ENCODE measurements around the gene MAP3K20.
"Not testable (repeated sequence)": the region's sequence is repeated elsewhere in the genome, so short reads cannot be mapped to it uniquely, and the experiment has no call there.

The MAP3K20 gene

DNA sequence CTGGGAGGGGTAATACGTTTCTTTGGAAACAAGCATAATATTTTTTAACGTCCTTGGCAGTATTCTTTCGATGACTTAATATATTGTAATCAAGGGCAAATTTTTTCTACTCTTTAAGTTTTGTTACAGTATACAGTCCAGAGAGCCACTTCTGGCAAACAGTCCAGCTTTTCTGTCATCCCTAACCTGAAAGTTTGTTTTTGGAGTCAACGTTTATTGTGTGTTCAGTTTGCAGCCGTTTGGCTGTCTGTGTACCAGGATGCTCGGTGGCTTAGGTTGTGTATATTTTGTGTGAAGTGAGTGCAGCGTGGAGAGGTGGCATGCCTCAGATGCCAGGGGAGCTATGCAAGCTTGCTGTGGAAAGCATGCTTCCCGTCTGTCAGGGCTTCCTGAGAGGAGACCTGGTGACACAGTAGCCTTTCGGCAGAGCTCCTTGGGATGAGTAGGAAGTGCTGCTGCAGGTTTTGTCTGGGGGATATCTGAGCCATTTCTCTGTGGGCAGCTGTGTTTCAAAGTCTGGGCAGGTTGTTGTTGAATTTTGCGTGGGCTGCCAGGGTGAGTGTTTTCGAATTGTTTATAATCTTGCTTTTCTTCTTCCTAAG, 14.7 kb downstream of the MAP3K20 start:
- Mint-ChIP-seq H3K27ac (no peak overlapping the region), H3K4me1 (ENCODE audit: low read depth) (no peaks in the 10 kb centered on the region), H3K27me3 (peaks cover 20% of the 10 kb centered on the region), H3K4me3 (no peak overlapping the region), H3K36me3 (ENCODE audit: low read depth) (peaks cover 7% of the 10 kb centered on the region), H3K9me3 (no peaks in the 10 kb centered on the region)

DNA sequence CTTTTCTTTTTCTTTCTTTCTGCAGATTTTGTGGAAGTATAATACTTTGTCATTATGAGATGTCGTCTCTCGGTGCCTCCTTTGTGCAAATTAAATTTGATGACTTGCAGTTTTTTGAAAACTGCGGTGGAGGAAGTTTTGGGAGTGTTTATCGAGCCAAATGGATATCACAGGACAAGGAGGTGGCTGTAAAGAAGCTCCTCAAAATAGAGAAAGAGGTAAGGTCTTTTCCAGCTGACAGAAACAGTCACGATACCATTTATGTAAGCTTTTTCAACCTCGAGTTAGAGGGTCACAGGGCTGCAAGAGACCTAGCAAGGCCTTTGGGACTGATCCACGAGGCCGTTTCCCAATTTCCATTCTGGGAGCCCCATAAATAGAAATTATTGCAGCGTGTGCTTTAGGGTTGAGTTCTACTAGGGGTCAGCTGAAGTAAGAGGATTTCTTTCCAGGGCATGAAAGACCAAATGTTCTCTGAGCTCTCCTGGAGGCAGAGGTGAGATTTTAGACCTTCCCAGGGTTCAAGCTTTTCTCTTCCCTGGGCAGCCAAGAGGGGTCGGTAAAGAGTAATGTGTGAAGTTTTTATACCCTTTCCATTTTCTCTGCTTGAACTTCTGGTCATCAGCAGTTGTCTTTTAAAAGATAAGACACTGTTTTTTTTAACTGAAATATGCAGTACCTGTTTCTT, 15.5 kb downstream of the MAP3K20 start:
- Mint-ChIP-seq H3K4me1 (ENCODE audit: low read depth) (no peaks in the 10 kb centered on the region), H3K9me3 (no peaks in the 10 kb centered on the region), H3K27ac (no peak overlapping the region), H3K27me3 (peaks cover 20% of the 10 kb centered on the region), H3K36me3 (ENCODE audit: low read depth) (peaks cover 7% of the 10 kb centered on the region), H3K4me3 (no peak overlapping the region)

DNA sequence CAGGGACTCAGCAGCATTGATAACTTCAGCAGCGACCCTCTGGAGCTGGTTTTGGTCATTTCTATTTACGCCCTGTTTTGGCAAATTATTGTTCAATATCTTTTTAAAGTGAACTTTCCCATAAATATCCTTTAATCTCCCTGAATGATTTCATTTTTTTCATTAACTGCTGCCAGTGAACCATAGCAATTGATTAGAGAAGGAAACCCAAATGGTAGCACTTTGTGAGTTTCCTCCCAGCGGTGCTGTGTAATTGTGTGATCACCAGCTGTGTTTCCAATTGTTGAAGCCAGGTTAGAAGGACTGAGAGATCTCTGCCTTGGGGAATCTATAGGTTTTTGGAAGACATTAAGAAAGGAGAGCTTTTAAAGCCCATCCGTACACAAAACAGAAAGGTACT, 16.3 kb downstream of the MAP3K20 start:
- peaks cover 19% of the 10 kb centered on the region for H3K27me3 Mint-ChIP-seq
- peaks cover 11% of the 10 kb centered on the region for H3K36me3 Mint-ChIP-seq (ENCODE audit: low read depth)
- no peak overlapping the region for H3K4me3 Mint-ChIP-seq
- H3K27ac Mint-ChIP-seq = no peak overlapping the region
- H3K9me3 Mint-ChIP-seq = no peaks in the 10 kb centered on the region
- H3K4me1 Mint-ChIP-seq (ENCODE audit: low read depth) = no peaks in the 10 kb centered on the region

DNA sequence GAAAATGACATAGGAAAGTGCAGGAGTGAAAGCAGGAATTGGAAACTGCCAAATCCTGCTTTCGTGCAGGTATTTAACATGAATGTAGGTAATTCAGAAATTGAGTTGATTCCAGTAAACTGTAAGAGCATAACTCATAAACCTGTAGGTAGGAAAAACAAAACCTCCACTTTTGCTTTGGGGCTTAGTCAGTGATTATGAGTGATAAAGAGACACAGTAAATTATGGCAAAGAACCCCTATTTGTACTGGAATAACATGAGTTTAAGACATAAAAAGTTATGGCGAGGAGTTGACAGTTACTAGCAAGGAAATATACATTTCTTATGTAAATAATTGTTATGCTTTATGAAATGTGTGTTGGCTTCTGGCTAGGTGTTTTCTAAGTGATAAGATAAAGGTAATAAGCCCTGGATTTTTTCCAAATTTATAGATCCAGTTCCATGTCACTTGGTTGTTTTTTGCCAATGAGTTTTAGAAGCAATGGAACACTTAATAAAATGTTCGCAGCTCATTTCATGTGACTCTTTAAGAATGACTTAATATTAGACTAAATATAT, 17.3 kb downstream of the MAP3K20 start:
- Mint-ChIP-seq H3K27ac (no peak overlapping the region), H3K4me3 (no peak overlapping the region), H3K36me3 (ENCODE audit: low read depth) (peaks cover 11% of the 10 kb centered on the region), H3K27me3 (peaks cover 12% of the 10 kb centered on the region), H3K4me1 (ENCODE audit: low read depth) (no peaks in the 10 kb centered on the region), H3K9me3 (no peaks in the 10 kb centered on the region)

DNA sequence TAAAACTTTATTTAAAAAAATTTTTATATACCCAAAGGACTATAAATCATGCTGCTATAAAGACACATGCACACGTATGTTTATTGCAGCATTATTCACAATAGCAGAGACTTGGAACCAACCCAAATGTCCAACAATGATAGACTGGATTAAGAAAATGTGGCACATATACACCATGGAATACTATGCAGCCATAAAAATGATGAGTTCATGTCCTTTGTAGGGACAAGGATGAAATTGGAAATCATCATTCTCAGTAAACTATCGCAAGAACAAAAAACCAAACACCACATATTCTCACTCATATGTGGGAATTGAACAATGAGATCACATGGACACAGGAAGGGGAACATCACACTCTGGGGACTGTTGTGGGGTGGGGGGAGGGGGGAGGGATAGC, 18.0 kb downstream of the MAP3K20 start:
- Mint-ChIP-seq H3K36me3 (ENCODE audit: low read depth) (peaks cover 11% of the 10 kb centered on the region), H3K27me3 (peaks cover 11% of the 10 kb centered on the region)
- H3K27ac Mint-ChIP-seq; H3K9me3 Mint-ChIP-seq; H3K4me1 Mint-ChIP-seq (ENCODE audit: low read depth); H3K4me3 Mint-ChIP-seq: not testable (repeated sequence)

DNA sequence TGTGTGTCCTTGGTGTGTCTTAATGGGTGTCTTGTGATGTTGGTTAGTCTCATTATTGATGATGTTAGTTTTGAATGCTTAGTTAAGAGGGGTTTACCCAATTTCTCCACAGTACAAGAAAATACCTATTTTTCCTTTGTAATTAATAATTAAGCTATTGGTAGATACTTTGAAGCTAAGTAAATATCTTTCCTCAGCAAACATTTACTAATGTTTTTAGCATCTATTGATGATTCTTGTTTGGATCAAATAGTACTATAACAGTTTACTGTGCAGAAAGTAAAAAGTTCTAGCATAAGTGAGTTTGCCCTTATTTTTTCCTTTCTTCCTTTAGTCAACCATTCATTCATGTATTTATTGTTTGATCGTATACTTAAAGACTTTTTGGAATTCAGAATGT, 19.1 kb downstream of the MAP3K20 start:
- Mint-ChIP-seq H3K9me3 (no peaks in the 10 kb centered on the region), H3K36me3 (ENCODE audit: low read depth) (peaks cover 11% of the 10 kb centered on the region), H3K4me1 (ENCODE audit: low read depth) (no peaks in the 10 kb centered on the region), H3K27ac (no peak overlapping the region), H3K4me3 (no peak overlapping the region), H3K27me3 (peaks cover 8% of the 10 kb centered on the region)

DNA sequence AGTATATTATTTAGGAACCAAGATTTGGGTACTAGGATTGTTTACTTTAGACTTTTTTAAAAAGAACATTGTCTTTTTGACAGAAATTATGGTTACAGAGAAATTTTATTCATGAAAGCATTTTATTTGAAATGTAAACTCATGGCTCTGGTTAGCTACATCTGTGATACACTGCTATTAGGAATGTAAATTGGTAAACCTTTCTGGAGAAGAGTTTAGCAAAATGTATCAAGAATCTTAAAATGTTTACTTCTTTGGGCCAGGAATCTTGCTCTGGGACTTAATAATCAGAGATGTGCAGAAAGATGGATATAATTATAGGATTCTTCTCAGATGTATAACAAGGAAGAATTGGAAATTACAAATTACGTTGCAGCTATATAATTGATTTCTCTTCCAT, 19.7 kb downstream of the MAP3K20 start:
- Mint-ChIP-seq H3K4me1 (ENCODE audit: low read depth) (no peaks in the 10 kb centered on the region), H3K27me3 (peaks cover 6% of the 10 kb centered on the region), H3K27ac (no peak overlapping the region), H3K4me3 (no peak overlapping the region), H3K36me3 (ENCODE audit: low read depth) (peaks cover 11% of the 10 kb centered on the region), H3K9me3 (no peaks in the 10 kb centered on the region)

DNA sequence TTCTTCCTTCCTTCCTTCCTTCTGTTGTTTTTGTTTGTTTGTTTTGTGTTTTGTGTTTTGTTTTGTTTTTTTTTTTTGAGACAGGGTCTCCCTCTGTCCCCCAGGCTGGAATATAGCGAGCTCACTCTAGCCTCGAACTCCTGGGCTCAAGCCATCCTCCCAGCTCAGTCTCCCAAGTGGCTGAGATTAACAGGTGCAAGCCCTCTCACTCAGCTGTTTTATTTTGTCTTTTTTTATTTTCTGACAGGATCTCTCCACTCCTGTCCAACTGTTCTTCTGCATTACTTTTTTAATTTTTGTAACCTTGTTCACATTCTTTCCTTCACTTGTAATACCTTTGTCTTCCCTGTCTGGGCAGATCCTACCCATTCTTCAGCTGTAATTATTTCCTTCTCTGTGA, 23.6 kb downstream of the MAP3K20 start:
- Mint-ChIP-seq H3K27me3 (no peaks in the 10 kb centered on the region), H3K9me3 (no peaks in the 10 kb centered on the region), H3K4me3 (no peak overlapping the region), H3K36me3 (ENCODE audit: low read depth) (peaks cover 4% of the 10 kb centered on the region), H3K4me1 (ENCODE audit: low read depth) (peaks cover 6% of the 10 kb centered on the region), H3K27ac (no peak overlapping the region)

DNA sequence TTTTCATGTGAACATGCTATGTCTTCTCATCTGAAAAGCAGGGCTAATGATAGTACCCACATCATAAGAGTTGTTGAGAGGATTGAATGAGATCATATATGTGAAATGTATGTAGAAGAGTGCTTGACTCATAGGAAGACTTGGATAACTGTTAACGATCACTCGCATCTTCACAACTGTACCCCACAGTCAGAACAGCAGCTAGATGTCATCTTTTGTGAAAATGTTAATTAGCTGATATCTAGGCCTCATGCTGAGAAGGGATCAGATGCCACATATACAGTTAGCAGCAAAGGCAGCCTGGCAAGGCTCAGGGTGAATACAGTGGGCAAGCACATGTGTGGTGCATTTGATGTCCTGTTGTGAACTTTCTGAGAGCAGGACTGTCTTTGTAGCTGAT, 24.2 kb downstream of the MAP3K20 start:
- H3K36me3 Mint-ChIP-seq (ENCODE audit: low read depth) = peaks cover 4% of the 10 kb centered on the region
- H3K4me3 Mint-ChIP-seq = no peak overlapping the region
- H3K27me3 Mint-ChIP-seq = no peaks in the 10 kb centered on the region
- H3K4me1 Mint-ChIP-seq (ENCODE audit: low read depth) = peaks cover 6% of the 10 kb centered on the region
- no peaks in the 10 kb centered on the region for H3K9me3 Mint-ChIP-seq
- H3K27ac Mint-ChIP-seq = no peak overlapping the region

DNA sequence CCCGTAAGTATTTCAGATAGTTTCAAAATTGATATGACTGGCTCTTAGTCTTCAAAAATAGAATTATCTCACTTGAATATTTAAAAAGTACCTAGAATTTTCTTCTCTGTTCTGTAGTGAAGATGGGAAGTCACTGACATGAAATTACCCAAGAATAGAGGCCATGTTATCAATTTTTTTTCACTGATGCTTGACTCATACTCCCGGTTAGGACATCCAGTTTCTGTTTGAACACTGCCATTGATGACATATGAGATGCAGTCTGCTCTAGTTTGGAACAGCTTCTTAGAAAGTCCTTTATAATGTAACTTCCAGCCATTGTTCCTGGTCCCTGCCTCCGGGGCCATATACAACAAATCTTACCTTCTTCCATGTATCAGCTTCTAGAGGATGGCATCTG, 26.0 kb downstream of the MAP3K20 start:
- H3K4me3 Mint-ChIP-seq = no peak overlapping the region
- H3K27ac Mint-ChIP-seq = peak overlapping the region; percentile 50
- no peaks in the 10 kb centered on the region for H3K27me3 Mint-ChIP-seq
- H3K4me1 Mint-ChIP-seq (ENCODE audit: low read depth) = peaks cover 6% of the 10 kb centered on the region
- peaks cover 2% of the 10 kb centered on the region for H3K36me3 Mint-ChIP-seq (ENCODE audit: low read depth)
- H3K9me3 Mint-ChIP-seq = no peaks in the 10 kb centered on the region

DNA sequence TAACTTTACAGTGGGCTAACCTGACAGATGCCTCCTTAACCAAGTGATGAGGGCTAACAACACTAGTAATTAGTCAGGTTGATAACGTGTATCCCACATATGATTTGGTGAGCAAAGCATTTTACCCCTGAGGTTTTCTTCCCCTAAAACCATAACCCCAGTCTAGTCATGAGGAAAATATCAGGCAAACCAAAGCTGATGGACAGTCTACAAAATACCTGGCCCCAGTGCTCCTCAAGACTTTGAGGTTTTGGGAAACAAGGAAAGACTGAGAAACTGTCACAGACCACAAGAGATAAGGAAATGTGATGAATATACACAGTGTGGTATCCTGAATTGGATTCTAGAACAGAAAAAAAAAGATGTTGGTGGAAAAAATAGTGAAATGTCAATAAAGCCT, 28.5 kb downstream of the MAP3K20 start:
- H3K4me1 Mint-ChIP-seq (ENCODE audit: low read depth) = peaks cover 6% of the 10 kb centered on the region
- H3K9me3 Mint-ChIP-seq = no peaks in the 10 kb centered on the region
- no peak overlapping the region for H3K4me3 Mint-ChIP-seq
- H3K27ac Mint-ChIP-seq = no peak overlapping the region
- no peaks in the 10 kb centered on the region for H3K27me3 Mint-ChIP-seq
- H3K36me3 Mint-ChIP-seq (ENCODE audit: low read depth) = no peaks in the 10 kb centered on the region

DNA sequence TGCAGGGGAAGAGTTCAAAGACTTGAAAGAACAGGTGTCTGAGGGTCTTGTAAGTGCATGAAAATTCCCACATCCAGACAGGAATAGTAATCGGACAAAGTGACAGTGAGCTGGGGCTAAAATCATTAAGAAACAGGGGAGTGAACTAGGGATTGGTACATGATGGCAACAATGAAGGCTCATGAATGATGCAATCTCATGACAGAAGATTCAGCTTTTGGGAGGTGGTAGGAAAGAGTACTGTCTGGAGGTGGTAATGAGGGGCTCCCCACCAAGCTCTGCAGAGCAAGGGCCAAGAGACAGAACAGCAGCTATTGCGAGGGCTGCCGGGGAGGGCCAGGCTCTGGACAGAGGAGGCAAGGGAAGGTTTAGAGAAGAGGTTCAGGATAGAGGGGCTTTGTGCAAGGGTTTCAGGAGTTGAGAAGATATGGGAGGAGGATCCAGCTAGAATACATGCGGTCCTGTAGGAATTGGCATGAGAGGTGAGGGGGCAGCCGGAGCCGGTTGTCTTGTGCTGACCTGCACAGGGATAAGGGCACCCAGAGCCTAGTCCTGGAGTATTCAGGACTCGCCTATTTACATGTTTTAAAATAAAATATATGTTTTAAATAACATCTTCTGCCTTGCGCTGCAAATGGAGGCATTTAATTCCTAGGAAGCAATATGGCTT, 31.4 kb downstream of the MAP3K20 start:
- Mint-ChIP-seq H3K4me3 (no peak overlapping the region), H3K27ac (no peak overlapping the region), H3K4me1 (ENCODE audit: low read depth) (no peaks in the 10 kb centered on the region), H3K9me3 (no peaks in the 10 kb centered on the region), H3K36me3 (ENCODE audit: low read depth) (no peaks in the 10 kb centered on the region), H3K27me3 (peaks cover 5% of the 10 kb centered on the region)

DNA sequence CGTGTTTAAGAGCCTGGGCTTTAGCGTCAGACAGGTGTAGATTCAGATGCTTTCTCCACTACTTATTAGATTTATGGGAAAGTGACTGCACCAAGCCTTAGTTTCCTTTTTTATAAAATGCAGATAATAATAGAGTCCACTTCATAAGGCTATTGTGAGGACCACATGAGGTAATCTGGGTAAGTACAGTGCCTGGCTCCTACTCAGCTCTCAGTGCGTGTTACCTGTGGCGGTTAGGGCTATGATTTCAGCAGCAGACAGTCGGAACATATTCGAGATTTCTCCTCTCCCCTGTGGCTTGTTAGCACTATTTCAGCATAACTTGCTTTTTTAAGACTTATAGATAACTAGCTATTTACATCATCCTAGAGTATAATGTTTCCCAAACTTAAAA, 32.0 kb downstream of the MAP3K20 start:
- H3K36me3 Mint-ChIP-seq (ENCODE audit: low read depth) = no peaks in the 10 kb centered on the region
- no peak overlapping the region for H3K27ac Mint-ChIP-seq
- no peaks in the 10 kb centered on the region for H3K4me1 Mint-ChIP-seq (ENCODE audit: low read depth)
- H3K4me3 Mint-ChIP-seq = no peak overlapping the region
- H3K9me3 Mint-ChIP-seq = no peaks in the 10 kb centered on the region
- peaks cover 10% of the 10 kb centered on the region for H3K27me3 Mint-ChIP-seq

DNA sequence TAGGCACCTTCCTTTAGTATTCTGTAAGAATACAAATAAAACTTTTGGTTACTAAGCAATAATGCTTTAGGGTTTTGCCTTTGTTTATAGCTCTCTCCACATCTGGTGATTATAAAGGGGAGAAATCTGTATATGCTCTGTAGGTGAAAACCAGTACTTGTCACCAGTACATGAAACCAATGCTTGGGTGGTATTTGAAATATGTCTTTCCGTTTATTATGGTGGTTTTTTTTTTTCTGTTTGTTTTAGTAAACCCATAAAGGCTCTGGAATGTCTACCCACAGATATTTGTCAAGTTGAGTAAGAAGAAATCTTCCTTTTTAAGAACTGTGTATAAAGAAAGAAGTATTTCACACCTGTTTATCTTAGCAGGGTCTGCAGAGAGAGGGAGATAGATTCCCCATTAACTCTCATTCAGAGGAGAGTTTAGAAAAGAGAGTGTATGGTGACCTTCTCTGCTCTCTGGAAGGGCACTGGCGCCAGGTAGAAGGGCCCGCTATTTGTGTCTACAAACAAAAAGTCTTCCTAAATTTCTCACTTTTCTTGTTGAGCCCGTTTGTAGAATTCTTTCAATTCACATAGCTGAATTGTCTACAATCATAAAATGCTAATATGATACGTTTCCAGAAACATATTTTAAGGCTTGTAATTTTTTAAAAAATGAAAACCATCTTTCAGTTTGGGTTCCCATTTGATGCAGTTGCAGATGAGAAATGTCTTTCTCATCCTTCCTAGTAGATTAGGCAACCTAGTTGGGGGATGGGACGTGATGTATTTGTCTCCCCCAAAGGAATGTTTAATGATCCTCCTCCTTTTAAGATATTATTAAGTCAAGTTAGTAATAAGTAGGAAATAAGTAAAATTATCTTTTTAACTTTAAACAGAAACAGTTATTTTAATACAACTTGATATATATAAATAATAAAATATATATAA, 33.9 kb downstream of the MAP3K20 start:
- no peaks in the 10 kb centered on the region for H3K4me1 Mint-ChIP-seq (ENCODE audit: low read depth)
- peaks cover 11% of the 10 kb centered on the region for H3K9me3 Mint-ChIP-seq
- no peak overlapping the region for H3K27ac Mint-ChIP-seq
- H3K4me3 Mint-ChIP-seq = no peak overlapping the region
- no peaks in the 10 kb centered on the region for H3K36me3 Mint-ChIP-seq (ENCODE audit: low read depth)
- peaks cover 21% of the 10 kb centered on the region for H3K27me3 Mint-ChIP-seq

Measured in stimulated activated naive CD8-positive, alpha-beta T cell treated with anti-CD3 and anti-CD28 coated beads, Interleukin-15, Interleukin-2, amounts not matched to agents 100 ng/mL and 50 ng/mL, for 24 hours (primary cell).